Vagina (tissue), 2 donors: ENCODE results near the gene OR52E2.

ENCODE experiments used
- POLR2A ChIP-seq, 2 donors: fragments of 450-650 bp; IDR thresholded peaks; one replicate each; pipeline ENCODE4 v1.6.1; 2017; ENCODE audit warnings: antibody characterized with exemption in 2 of 2, mild to moderate bottlenecking in 2 of 2, moderate library complexity in 2 of 2
- POLR2AphosphoS5 ChIP-seq, 2 donors: sonication (generic); formaldehyde crosslinking; IDR thresholded peaks; one replicate each; pipeline ENCODE4 v1.9.0; 2017; ENCODE audit warnings: antibody characterized with exemption in 2 of 2, mild to moderate bottlenecking in 2 of 2, low read depth in 1 of 2; ENCODE audit not compliant: insufficient read depth in 1 of 2
- TF ChIP-seq, protein P1 (sequence below), 3 experiments: fragments of 450-650 bp in 2 of 3; fragments of 200-600 bp in 1 of 3; sonication (generic) in 1 of 3; IDR thresholded peaks; one replicate each; pipeline ENCODE4 v1.5.1; 2017 to 2019; ENCODE audit warnings: antibody characterized with exemption in 3 of 3, mild to moderate bottlenecking in 2 of 3, moderate library complexity in 2 of 3

DNA sequence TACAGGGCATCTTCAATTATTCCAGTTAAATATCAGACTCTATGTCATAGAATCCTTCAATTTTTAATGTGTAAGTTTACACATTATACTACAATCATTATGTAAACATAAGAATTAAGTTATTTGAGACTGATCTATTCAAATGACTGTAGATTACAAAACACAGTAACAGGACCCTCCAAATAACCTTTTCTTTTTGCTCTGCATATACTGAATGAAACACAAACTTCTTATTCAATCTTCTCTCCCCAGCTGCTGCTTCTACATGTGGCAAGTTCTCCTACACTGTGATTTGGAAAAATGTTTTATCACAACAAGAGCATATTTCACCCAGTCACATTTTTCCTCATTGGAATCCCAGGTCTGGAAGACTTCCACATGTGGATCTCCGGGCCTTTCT, 13.2 kb downstream of the OR52E2 start, which contains the start of gene OR52J3:
- TF ChIP-seq POLR2A (IDR thresholded peaks at IDR 0.05) = no peak
- no peak for TF ChIP-seq POLR2AphosphoS5 (IDR thresholded peaks at IDR 0.05; ENCODE audit: insufficient read depth in 1 of 2, low read depth in 1 of 2)
- TF ChIP-seq, protein P1, sequence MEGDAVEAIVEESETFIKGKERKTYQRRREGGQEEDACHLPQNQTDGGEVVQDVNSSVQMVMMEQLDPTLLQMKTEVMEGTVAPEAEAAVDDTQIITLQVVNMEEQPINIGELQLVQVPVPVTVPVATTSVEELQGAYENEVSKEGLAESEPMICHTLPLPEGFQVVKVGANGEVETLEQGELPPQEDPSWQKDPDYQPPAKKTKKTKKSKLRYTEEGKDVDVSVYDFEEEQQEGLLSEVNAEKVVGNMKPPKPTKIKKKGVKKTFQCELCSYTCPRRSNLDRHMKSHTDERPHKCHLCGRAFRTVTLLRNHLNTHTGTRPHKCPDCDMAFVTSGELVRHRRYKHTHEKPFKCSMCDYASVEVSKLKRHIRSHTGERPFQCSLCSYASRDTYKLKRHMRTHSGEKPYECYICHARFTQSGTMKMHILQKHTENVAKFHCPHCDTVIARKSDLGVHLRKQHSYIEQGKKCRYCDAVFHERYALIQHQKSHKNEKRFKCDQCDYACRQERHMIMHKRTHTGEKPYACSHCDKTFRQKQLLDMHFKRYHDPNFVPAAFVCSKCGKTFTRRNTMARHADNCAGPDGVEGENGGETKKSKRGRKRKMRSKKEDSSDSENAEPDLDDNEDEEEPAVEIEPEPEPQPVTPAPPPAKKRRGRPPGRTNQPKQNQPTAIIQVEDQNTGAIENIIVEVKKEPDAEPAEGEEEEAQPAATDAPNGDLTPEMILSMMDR (IDR thresholded peaks at IDR 0.05) = no peak
